PFSK-1 (cell line): Measurements from ENCODE around the gene LMBRD1.

ENCODE experiments used
- FOXP2 ChIP-seq: optimal IDR thresholded peaks from 2 replicates; pipeline ENCODE3; 2011; ENCODE audit warnings: borderline replicate concordance, control low read depth, inconsistent platforms; ENCODE audit not compliant: insufficient read depth; ENCODE audit errors: extremely low read length, extremely low read depth
- TF ChIP-seq, protein P1 (sequence below), 2 experiments: IDR thresholded peaks; 2 replicates each; pipeline versions ENCODE4 v1.6.1 to v1.8.0; 2011 to 2012; ENCODE audit warnings: low read depth in 2 of 2, low read length in 2 of 2, control low read depth in 1 of 2, inconsistent platforms in 1 of 2, mild to moderate bottlenecking in 1 of 2, moderate library complexity in 1 of 2; ENCODE audit not compliant: insufficient read depth in 1 of 2

- TF ChIP-seq, protein P1, sequence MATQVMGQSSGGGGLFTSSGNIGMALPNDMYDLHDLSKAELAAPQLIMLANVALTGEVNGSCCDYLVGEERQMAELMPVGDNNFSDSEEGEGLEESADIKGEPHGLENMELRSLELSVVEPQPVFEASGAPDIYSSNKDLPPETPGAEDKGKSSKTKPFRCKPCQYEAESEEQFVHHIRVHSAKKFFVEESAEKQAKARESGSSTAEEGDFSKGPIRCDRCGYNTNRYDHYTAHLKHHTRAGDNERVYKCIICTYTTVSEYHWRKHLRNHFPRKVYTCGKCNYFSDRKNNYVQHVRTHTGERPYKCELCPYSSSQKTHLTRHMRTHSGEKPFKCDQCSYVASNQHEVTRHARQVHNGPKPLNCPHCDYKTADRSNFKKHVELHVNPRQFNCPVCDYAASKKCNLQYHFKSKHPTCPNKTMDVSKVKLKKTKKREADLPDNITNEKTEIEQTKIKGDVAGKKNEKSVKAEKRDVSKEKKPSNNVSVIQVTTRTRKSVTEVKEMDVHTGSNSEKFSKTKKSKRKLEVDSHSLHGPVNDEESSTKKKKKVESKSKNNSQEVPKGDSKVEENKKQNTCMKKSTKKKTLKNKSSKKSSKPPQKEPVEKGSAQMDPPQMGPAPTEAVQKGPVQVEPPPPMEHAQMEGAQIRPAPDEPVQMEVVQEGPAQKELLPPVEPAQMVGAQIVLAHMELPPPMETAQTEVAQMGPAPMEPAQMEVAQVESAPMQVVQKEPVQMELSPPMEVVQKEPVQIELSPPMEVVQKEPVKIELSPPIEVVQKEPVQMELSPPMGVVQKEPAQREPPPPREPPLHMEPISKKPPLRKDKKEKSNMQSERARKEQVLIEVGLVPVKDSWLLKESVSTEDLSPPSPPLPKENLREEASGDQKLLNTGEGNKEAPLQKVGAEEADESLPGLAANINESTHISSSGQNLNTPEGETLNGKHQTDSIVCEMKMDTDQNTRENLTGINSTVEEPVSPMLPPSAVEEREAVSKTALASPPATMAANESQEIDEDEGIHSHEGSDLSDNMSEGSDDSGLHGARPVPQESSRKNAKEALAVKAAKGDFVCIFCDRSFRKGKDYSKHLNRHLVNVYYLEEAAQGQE (IDR thresholded peaks at IDR 0.05; ENCODE audit: insufficient read depth in 1 of 2, low read depth in 2 of 2, low read length in 2 of 2): no peak
- TF ChIP-seq FOXP2: no peak
These were observed 13.7 kb downstream of the LMBRD1 start for GRCh38 chr6:69783108-69783507.
